M059J (cell line): ENCODE measurements around the gene FAS. TPM values are rescaled to one million over a fixed set of nuclear protein-coding genes. Genes with fewer than 3 reads are reported as not detected.

ENCODE experiments used
- DNase-seq: peaks from one replicate; pipeline ENCODE4 v3.0.0-alpha.2; 2012; ENCODE audit warnings: low read depth
- total RNA-seq: library from RNA; depleted of rRNA; stranded (reverse); fragments of >200 nt; shearing (Covaris generic); gene quantifications from 2 replicates; pipeline ENCODE4 v1.2.3, GENCODE V29; 2014; rRNA removed

The FAS gene
- total RNA-seq, 1 experiment from 2014 or later = 21.2 TPM

DNA sequence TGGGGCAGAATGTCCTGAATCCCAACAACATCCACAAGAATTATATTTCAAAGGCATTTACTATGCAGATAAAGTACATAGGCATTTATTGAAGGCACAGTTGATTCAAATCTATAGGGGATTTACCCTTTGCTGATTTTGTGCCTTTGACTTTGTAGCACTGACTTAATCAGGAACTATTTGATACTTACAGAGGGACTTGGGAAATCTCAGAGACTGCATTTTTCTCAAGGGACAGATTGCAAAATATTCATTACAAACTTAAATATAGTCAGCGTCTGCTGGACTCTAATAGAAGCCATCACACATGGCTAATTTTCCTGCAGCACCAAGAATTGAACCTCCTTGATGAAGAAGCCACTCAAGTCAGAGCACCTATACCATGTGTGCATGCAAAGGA is 44.9 kb downstream of the FAS start:
- no peak for DNase-seq

DNA sequence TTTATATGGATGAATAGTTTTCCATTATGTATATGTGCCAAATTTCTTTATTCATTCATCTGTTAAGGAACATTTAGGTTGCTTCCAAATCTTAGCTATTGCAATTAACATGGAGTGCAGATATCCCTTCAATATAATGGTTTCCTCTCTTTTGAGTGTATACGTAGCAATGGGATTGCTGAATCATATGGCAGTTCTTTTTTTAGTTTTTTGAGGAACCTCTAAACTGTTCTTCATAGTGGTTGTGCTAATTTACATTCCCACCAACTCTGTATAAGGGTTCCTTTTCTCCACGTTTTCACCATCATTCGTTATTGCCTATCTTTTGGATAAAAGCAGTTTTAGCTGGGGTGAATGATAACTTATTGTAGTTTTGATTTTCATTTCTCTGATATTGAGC is 46.5 kb downstream of the FAS start:
- DNase-seq = no peak

DNA sequence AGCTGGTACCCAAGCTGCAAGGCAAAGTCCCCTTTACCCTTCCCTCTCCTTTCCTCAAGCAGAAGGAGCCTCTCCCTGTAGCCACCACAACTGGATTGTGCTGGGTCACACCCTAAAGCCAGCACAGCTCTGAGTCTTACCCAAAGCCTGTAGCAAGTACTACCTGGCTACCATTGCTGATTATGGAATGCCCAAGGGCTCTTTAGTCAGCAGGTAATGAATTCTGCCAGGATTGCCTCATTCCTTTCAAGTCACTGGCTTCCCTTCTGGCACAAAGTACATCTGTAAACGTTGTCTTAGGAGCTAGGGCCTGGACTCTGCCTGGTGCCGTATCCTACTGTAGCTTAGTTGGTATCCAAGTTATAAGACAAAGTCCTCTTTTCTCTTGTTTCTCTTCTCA is 52.0 kb downstream of the FAS start:
- DNase-seq = peak; percentile 50

DNA sequence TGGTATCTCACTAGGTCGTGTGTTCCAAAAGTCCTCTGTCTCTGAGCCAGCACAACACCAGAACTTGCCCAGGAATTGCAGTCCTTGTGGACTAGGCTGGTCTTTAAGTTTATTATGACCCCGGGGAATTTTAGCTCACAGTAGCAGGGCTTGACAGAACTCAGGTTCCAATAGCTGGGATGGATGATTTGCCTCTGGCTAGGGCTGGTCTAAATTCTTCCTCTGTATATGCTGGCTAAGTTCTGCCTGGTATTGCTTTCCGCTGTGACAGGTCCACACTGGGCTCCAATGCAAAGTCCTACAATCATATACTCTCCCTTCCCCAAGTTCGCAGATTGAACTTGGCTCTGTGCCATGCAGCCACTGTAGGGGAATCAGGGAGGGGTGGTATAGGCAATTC is 52.5 kb downstream of the FAS start:
- DNase-seq = no peak

DNA sequence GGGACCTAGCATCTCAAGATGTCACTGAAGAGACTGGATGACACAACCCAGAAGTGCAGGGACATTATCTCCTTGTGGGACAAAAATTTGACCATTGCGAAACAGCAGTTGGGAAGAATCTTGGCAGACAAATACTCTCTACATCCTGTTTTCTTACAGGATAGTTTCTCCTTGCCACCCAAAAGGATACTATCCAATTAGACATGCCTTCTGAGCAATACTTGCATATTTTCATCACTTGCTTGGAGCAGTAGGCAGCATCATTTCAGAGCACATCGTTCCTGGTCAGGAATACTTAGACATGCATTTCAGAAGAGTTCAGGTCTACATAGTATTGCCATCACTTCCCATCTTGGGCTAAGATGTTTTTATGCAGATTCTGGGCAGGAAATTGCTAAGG is 56.8 kb downstream of the FAS start:
- peak; percentile 5 for DNase-seq

DNA sequence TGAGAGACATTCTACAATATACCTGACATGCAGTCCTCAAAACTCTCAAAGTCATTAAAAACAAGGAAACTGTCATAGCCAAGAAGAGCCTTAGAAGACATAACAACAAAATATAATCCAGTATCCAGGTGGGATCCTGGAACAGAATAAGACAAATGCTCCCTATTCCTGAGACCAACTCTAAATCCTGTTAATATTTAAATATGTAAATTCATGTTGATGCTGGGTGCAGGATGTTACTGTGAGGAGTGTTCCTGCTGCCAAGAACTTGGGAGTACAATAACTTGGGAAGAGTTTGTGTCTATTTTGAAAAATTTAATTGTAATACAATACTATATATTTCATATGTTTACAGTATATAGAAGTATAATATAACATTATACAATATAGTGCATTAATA is 61.0 kb downstream of the FAS start:
- no peak for DNase-seq

DNA sequence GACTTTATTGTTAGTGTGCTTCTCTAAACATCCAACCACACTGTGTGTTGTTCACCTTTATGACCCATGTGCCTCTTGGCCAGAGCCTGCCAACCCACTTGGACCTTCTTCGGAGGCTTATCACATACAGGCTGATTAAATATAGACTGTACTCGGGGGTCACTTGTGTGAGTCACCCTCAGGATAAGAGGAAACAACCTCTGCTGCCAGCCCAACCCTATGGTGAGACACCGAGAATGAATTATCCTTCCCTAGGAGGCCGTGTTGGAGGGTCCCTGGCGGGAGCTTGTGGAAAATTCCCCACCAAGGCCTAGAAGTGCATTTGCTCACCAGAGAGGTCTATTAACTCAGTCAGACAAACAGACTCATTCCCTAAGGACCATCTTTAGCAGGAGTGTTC is 63.0 kb downstream of the FAS start:
- no peak for DNase-seq

DNA sequence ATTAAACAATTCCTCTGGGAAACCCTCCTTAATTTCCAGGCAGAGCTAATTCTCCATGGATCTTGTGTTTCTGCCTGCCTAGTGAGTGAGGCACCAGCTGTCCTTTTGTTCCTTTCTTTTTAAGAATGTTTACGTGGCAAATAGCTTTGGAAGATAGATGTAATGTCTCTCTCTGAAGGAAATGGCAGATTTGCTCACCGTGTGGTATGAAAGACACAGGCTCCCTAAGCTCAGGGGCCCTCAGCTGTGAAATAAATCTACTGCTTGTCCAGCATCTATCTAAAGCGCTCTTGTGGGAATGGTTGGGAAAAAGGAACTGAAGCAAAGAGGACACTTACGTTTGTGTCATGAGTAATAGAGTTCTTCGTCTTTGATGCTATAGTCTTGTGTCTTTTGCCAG is 64.6 kb downstream of the FAS start:
- DNase-seq = no peak

DNA sequence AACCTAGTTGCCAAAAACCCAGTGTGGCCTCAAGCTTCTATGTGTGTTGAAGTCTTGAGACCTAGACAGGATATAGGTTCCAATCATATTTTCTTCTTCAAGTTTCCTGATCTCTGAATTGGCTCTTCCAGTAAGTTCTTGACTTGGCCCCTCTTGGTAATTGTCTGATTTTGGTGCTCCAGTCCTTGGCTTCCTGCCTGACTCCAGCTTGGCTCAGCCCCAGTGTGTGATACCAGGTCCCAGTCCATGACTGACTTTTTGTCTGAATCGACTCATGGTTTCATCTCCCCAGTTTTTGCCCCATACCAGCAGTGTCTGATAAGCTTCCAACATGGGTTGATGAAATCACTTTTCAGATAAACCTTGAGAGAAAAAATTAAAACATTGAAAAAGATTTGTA is 72.3 kb downstream of the FAS start:
- DNase-seq = peak; percentile 35

DNA sequence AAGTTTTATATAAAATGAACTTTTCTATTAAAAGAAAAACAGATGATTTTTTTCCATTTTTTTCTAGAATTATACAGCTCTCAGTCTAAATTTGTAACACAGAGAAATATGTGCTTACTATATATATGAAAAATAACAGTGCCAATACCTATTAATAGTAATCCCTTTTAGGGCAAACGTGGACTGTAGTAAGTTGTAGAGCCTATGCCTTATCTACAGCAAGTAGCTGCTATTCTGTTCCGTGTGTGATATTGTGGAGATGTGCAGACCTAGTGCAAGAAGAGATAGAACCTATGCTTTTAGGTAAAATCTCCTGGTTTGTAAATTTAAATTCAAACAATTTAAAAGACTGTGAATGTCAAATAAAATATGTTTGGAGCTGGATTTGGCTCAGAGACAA is 72.9 kb downstream of the FAS start:
- DNase-seq = no peak

DNA sequence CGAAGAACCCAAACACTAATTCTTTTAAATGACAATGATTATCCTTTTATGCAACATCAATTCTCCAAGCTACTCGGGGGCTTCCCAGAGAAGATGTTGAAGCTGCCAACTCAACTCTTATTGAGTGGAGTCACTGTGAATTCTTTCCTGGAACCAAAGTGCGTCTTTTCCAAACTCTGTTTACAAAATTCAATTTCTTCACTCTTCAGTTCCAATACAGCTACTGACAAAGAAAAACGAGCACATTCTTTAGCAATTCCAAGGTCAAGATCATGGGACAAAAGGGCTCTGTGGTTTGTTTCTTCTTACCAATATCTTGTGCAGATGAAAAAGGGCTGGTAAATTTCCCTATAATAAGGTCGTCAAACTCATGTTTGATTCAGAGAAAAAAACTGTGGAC is 74.2 kb downstream of the FAS start:
- no peak for DNase-seq

Other genes starting within 250 kb of the FAS start
- gene LIPN, start 230.8 kb upstream of the FAS start, total RNA-seq = not detected in 2 replicates
- gene LIPM, start 188.1 kb upstream of the FAS start, total RNA-seq = not detected in 2 replicates
- gene ANKRD22, start 139.0 kb upstream of the FAS start, total RNA-seq = not detected in 2 replicates
- gene STAMBPL1, start 110.6 kb upstream of the FAS start, total RNA-seq = 18.2 and 22.8 TPM in 2 replicates
- 79.1 and 99.1 TPM in 2 replicates for gene ACTA2, start 38.0 kb upstream of the FAS start, total RNA-seq
- 3.2 and 5.1 TPM in 2 replicates for gene CH25H, start 216.5 kb downstream of the FAS start, total RNA-seq